ENCODE results near the gene MYBL2. TPM values are rescaled to one million over a fixed set of nuclear protein-coding genes. Genes with fewer than 3 reads are reported as not detected.
"Not testable (repeated sequence)": the region's sequence is repeated elsewhere in the genome, so short reads cannot be mapped to it uniquely, and the experiment has no call there.

MYBL2 gene
- total and polyA plus RNA-seq, 3 donors from 2014 or later = 27.7 to 32.9 (median 31.2) TPM

- H3K36me3 ChIP-seq (ENCODE audit: low read depth, missing control alignments) = no peaks in the 10 kb centered on the region
- intact Hi-C loops (cut with DNase I; ENCODE audit: low total_unique reads) = no loop called here
- H3K27me3 ChIP-seq = no peaks in the 10 kb centered on the region
- no peak for DNase-seq
- H3K27ac ChIP-seq = no peak overlapping the region
- no peak overlapping the region for H3K4me3 ChIP-seq
- WGBS, 2 donors = 75 to 93% methylated on average over 3 to 4 of the region's 4 CpGs
- TF ChIP-seq POLR2A (IDR thresholded peaks at IDR 0.05) (no peak), CTCF (IDR thresholded peaks at IDR 0.05) (no peak)
- no peaks in the 10 kb centered on the region for H3K4me1 ChIP-seq
- no peaks in the 10 kb centered on the region for H3K9me3 ChIP-seq
Measured at GRCh38 chr20:43752051-43752360, 85.1 kb downstream of the MYBL2 start.

GRCh38 chr20:43752561-43753301 is 85.8 kb downstream of the MYBL2 start:
- H3K9me3 ChIP-seq = no peaks in the 10 kb centered on the region
- H3K4me1 ChIP-seq = no peaks in the 10 kb centered on the region
- TF ChIP-seq CTCF (IDR thresholded peaks at IDR 0.05) (no peak), POLR2A (IDR thresholded peaks at IDR 0.05) (no peak)
- intact Hi-C loops (cut with DNase I; ENCODE audit: low total_unique reads) = no loop called here
- DNase-seq = no peak
- no peak overlapping the region for H3K4me3 ChIP-seq
- no peak overlapping the region for H3K27ac ChIP-seq
- H3K27me3 ChIP-seq = no peaks in the 10 kb centered on the region
- no peaks in the 10 kb centered on the region for H3K36me3 ChIP-seq (ENCODE audit: low read depth, missing control alignments)
- WGBS, 2 donors = 85 to 92% methylated on average over 13 of the region's 13 CpGs

GRCh38 chr20:43755390-43755789 is 88.5 kb downstream of the MYBL2 start:
- Histone ChIP-seq H3K27ac (no peak overlapping the region), H3K9me3 (no peaks in the 10 kb centered on the region), H3K4me3 (no peak overlapping the region), H3K27me3 (no peaks in the 10 kb centered on the region), H3K4me1 (no peaks in the 10 kb centered on the region), H3K36me3 (ENCODE audit: low read depth, missing control alignments) (no peaks in the 10 kb centered on the region)
- intact Hi-C loops (cut with DNase I; ENCODE audit: low total_unique reads) = no loop called here
- no peak for DNase-seq
- WGBS, 2 donors = 88 to 91% methylated on average over 7 of the region's 7 CpGs
- TF ChIP-seq POLR2A (IDR thresholded peaks at IDR 0.05) (no peak), CTCF (IDR thresholded peaks at IDR 0.05) (no peak)

- no peak overlapping the region for H3K27ac ChIP-seq
- H3K27me3 ChIP-seq = no peaks in the 10 kb centered on the region
- intact Hi-C loops (cut with DNase I; ENCODE audit: low total_unique reads) = no loop called here
- H3K36me3 ChIP-seq (ENCODE audit: low read depth, missing control alignments) = no peaks in the 10 kb centered on the region
- no peak overlapping the region for H3K4me3 ChIP-seq
- DNase-seq = no peak
- H3K9me3 ChIP-seq = no peaks in the 10 kb centered on the region
- TF ChIP-seq POLR2A (IDR thresholded peaks at IDR 0.05) (no peak), CTCF (IDR thresholded peaks at IDR 0.05) (no peak)
- H3K4me1 ChIP-seq = no peaks in the 10 kb centered on the region
- 86 to 93% methylated on average over 8 of the region's 8 CpGs for WGBS, 2 donors
Measured at GRCh38 chr20:43755851-43756250, 88.9 kb downstream of the MYBL2 start.

- DNase-seq; H3K4me1 ChIP-seq; H3K36me3 ChIP-seq (ENCODE audit: low read depth, missing control alignments); H3K9me3 ChIP-seq; H3K4me3 ChIP-seq; H3K27me3 ChIP-seq; intact Hi-C loops (cut with DNase I; ENCODE audit: low total_unique reads); H3K27ac ChIP-seq: not testable (repeated sequence)
- 82 to 84% methylated on average over 6 of the region's 6 CpGs for WGBS, 2 donors
Measured at GRCh38 chr20:43757888-43758287, 91.0 kb downstream of the MYBL2 start.
